H9 (cell line): Measurements from ENCODE around the gene SESN2. TPM values are rescaled to one million over a fixed set of nuclear protein-coding genes. Genes with fewer than 3 reads are reported as not detected.

Experiments used
- DNase-seq: peaks from one replicate; pipeline ENCODE4 v3.0.0-alpha.2; 2017
- H2AFZ ChIP-seq: one replicate; pipeline ENCODE4 v1.6.1; 2013; ENCODE audit warnings: mild to moderate bottlenecking, low read length, control low read depth, moderate library complexity
- H2AK5ac ChIP-seq: 2 replicates; pipeline ENCODE4 v1.6.1; 2013; ENCODE audit warnings: low read length, control low read depth, mixed read lengths; ENCODE audit not compliant: insufficient read length
- H2BK120ac ChIP-seq: one replicate; pipeline ENCODE4 v1.6.1; 2013; ENCODE audit warnings: low read depth, mild to moderate bottlenecking, low read length, control low read depth, inconsistent platforms; ENCODE audit not compliant: poor library complexity, severe bottlenecking
- H2BK12ac ChIP-seq: 2 replicates; pipeline ENCODE4 v1.6.1; 2013; ENCODE audit warnings: low read length, control low read depth, mixed read lengths, low read depth; ENCODE audit not compliant: insufficient read length
- H2BK15ac ChIP-seq: 2 replicates; pipeline ENCODE4 v1.6.1; 2013; ENCODE audit warnings: low read depth, low read length, control low read depth
- H2BK20ac ChIP-seq: one replicate; pipeline ENCODE4 v1.6.1; 2013; ENCODE audit warnings: low read depth, mild to moderate bottlenecking, low read length, control low read depth, inconsistent platforms; ENCODE audit not compliant: poor library complexity, severe bottlenecking
- H2BK5ac ChIP-seq: 2 replicates; pipeline ENCODE4 v1.6.1; 2013; ENCODE audit warnings: low read length, control low read depth, mixed read lengths; ENCODE audit not compliant: insufficient read length
- H3K14ac ChIP-seq: 2 replicates; pipeline ENCODE4 v1.6.1; 2013; ENCODE audit warnings: low read length, control low read depth; ENCODE audit not compliant: insufficient read depth
- H3K18ac ChIP-seq: 2 replicates; pipeline ENCODE4 v1.6.1; 2013; ENCODE audit warnings: low read depth, mild to moderate bottlenecking, mixed read lengths, low read length, control low read depth; ENCODE audit not compliant: insufficient read length
- H3K23ac ChIP-seq: 2 replicates; pipeline ENCODE4 v1.6.1; 2013; ENCODE audit warnings: low read length, control low read depth, mixed read lengths, low read depth; ENCODE audit not compliant: insufficient read length
- H3K23me2 ChIP-seq: 2 replicates; pipeline ENCODE4 v1.6.1; 2013; ENCODE audit warnings: low read depth, mild to moderate bottlenecking, mixed read lengths, low read length, control low read depth; ENCODE audit not compliant: insufficient read length, poor library complexity, severe bottlenecking
- H3K27ac ChIP-seq: 2 replicates; pipeline ENCODE4 v1.5.1; 2013; ENCODE audit warnings: low read length, control low read depth, mixed read lengths, low read depth; ENCODE audit not compliant: insufficient read length
- H3K27me3 ChIP-seq: 2 replicates; pipeline ENCODE4 v1.6.1; 2013; ENCODE audit warnings: low read length, control low read depth, inconsistent platforms; ENCODE audit not compliant: insufficient read depth
- H3K4ac ChIP-seq: 2 replicates; pipeline ENCODE4 v1.6.1; 2013; ENCODE audit warnings: low read depth, mild to moderate bottlenecking, control low read depth, inconsistent platforms, low read length, moderate library complexity
- H3K4me1 ChIP-seq: 2 replicates; pipeline ENCODE4 v1.6.1; 2013; ENCODE audit warnings: low read length, control low read depth, inconsistent platforms; ENCODE audit not compliant: insufficient read depth
- H3K4me2 ChIP-seq: 2 replicates; pipeline ENCODE4 v1.6.1; 2013; ENCODE audit warnings: low read length, control low read depth, mixed read lengths; ENCODE audit not compliant: insufficient read length, insufficient read depth
- H3K56ac ChIP-seq: 2 replicates; pipeline ENCODE4 v1.6.1; 2013; ENCODE audit warnings: low read depth, mild to moderate bottlenecking, mixed read lengths, low read length, control low read depth; ENCODE audit not compliant: insufficient read length
- H3K79me1 ChIP-seq: 2 replicates; pipeline ENCODE4 v1.6.1; 2013; ENCODE audit warnings: low read depth, mild to moderate bottlenecking, moderate library complexity, low read length, control low read depth, inconsistent platforms; ENCODE audit not compliant: insufficient read depth, poor library complexity, severe bottlenecking
- H3K79me2 ChIP-seq: 2 replicates; pipeline ENCODE4 v1.6.1; 2013; ENCODE audit warnings: low read length, control low read depth, inconsistent platforms; ENCODE audit not compliant: insufficient read depth
- H3K9ac ChIP-seq: 2 replicates; pipeline ENCODE4 v1.6.1; 2013; ENCODE audit warnings: low read length, control low read depth, mixed read lengths; ENCODE audit not compliant: insufficient read length; ENCODE audit errors: extremely low read depth
- H3K9me3 ChIP-seq: one replicate; pipeline ENCODE4 v1.6.1; 2013; ENCODE audit warnings: low read depth, low read length, inconsistent platforms; ENCODE audit not compliant: control insufficient read depth
- H3T11ph ChIP-seq: one replicate; pipeline ENCODE4 v1.6.1; 2013; ENCODE audit warnings: mild to moderate bottlenecking, low read length, control low read depth, inconsistent platforms
- H4K20me1 ChIP-seq: one replicate; pipeline ENCODE4 v1.6.1; 2013; ENCODE audit not compliant: control insufficient read depth, insufficient read length, insufficient read depth
- H4K5ac ChIP-seq: 2 replicates; pipeline ENCODE4 v1.6.1; 2013; ENCODE audit warnings: low read depth, mild to moderate bottlenecking, mixed read lengths, low read length, control low read depth; ENCODE audit not compliant: insufficient read length
- H4K8ac ChIP-seq: replicated peaks from 2 replicates; pipeline ENCODE4 v1.6.1; 2013; ENCODE audit warnings: low read length, control low read depth, mixed read lengths, low read depth; ENCODE audit not compliant: insufficient read length
- H4K91ac ChIP-seq: 2 replicates; pipeline ENCODE4 v1.6.1; 2013; ENCODE audit warnings: low read depth, mild to moderate bottlenecking, moderate library complexity, mixed read lengths, low read length, control low read depth; ENCODE audit not compliant: insufficient read length
- H3K27ac Mint-ChIP-seq, 3 experiments: 2 replicates in 2 of 3; 3 replicates in 1 of 3; pipeline ENCODE4 v1.8.0; 2020 to 2021; ENCODE audit warnings: mixed read lengths in 3 of 3, mild to moderate bottlenecking in 1 of 3, moderate library complexity in 1 of 3
- H3K27me3 Mint-ChIP-seq: 2 replicates; pipeline ENCODE4 v1.8.0; 2021; ENCODE audit warnings: low read depth, mild to moderate bottlenecking, moderate library complexity, mixed read lengths
- H3K36me3 Mint-ChIP-seq, 3 experiments: 2 replicates in 2 of 3; 3 replicates in 1 of 3; pipeline ENCODE4 v1.8.0; 2020 to 2021; ENCODE audit warnings: low read depth in 3 of 3, mixed read lengths in 3 of 3; ENCODE audit not compliant: insufficient read depth in 1 of 3
- H3K4me1 Mint-ChIP-seq, 2 experiments: 2 replicates each; pipeline ENCODE4 v1.8.0; 2020; ENCODE audit warnings: mixed read lengths in 2 of 2
- H3K4me3 Mint-ChIP-seq, 2 experiments: 2 replicates in 1 of 2; 3 replicates in 1 of 2; pipeline ENCODE4 v1.8.0; 2020 to 2021; ENCODE audit warnings: mild to moderate bottlenecking in 2 of 2, mixed read lengths in 2 of 2, moderate library complexity in 1 of 2
- H3K9me3 Mint-ChIP-seq, 2 experiments: 2 replicates in 1 of 2; 3 replicates in 1 of 2; pipeline ENCODE4 v1.8.0; 2020; ENCODE audit warnings: mild to moderate bottlenecking in 2 of 2, mixed read lengths in 2 of 2, moderate library complexity in 1 of 2
- WGBS: extraction: QIAGEN DNeasy Blood & Tissue Kit; methylation state at CpG from one replicate; pipeline ENCODE4 v1.1.7; 2013; ENCODE audit warnings: missing lambda C conversion rate, low lambda C conversion rate, mixed read lengths; ENCODE audit not compliant: insufficient read length; ENCODE audit errors: extremely low coverage; 5-methylcytosine and 5-hydroxymethylcytosine counted together
- total RNA-seq: library from RNA; stranded (reverse); gene quantifications from 2 replicates; pipeline ENCODE4 v1.2.1, GENCODE V29; 2021
- TF ChIP-seq, protein P1 (sequence below): fragments of 200-600 bp; sonication (generic); conservative IDR thresholded peaks from 3 replicates; pipeline ENCODE4 v1.8.0; 2021; ENCODE audit warnings: antibody characterized with exemption, mild to moderate bottlenecking

SESN2 gene
- total RNA-seq, 1 experiment from 2014 or later: 24.6 TPM

DNA sequence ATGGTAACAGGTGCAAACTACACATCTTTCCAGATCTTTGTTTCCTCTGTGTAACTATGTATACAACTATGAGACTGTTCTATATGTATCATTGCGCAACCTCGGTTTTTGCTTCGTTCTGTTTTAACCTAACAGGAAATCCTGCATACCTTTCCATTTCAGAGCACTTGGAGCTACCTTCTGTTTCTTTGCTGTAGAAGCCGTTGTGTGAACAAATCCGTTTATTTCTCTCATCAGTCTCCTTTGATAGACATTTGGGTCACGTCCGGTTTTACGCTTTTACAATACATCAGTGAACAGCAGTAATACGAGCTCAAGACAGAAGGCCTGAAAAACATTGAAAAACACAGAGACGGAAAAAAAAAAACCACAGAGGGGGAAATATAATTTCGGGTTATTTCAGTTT is 12.9 kb upstream of the SESN2 start:
- Histone ChIP-seq H3K27ac (no peak overlapping the region), H3K23me2 (peaks cover 8% of the 10 kb centered on the region), H3K14ac (peak overlapping the region; percentile 24; the same call in 1 of the 2 replicates), H3K27me3 (no peaks in the 10 kb centered on the region), H4K91ac (no peak overlapping the region), H2BK120ac (no peak overlapping the region), H3K9me3 (no peaks in the 10 kb centered on the region), H2BK12ac (no peak overlapping the region), H3K4me1 (no peaks in the 10 kb centered on the region), H3K56ac (no peak overlapping the region), H4K20me1 (no peaks in the 10 kb centered on the region), H3K23ac (no peak overlapping the region), H3K18ac (no peak overlapping the region), H3K9ac (peak overlapping the region; percentile 73), H2BK15ac (no peak overlapping the region), H3K79me1 (no peaks in the 10 kb centered on the region), H3T11ph (peak overlapping the region; percentile 37), H4K8ac (no peak overlapping the region), H2BK5ac (no peak overlapping the region), H4K5ac (no peak overlapping the region), H2BK20ac (no peak overlapping the region), H3K4ac (no peak overlapping the region), H3K79me2 (no peaks in the 10 kb centered on the region), H2AFZ (no peak overlapping the region), H3K4me2 (peak overlapping the region; percentile 78), H2AK5ac (no peak overlapping the region)
- no peaks in the 10 kb centered on the region for H3K9me3 Mint-ChIP-seq
- H3K4me1 Mint-ChIP-seq: peaks cover 31 to 33% of the 10 kb centered on the region in 2 experiments
- no peak for DNase-seq
- TF ChIP-seq, protein P1, sequence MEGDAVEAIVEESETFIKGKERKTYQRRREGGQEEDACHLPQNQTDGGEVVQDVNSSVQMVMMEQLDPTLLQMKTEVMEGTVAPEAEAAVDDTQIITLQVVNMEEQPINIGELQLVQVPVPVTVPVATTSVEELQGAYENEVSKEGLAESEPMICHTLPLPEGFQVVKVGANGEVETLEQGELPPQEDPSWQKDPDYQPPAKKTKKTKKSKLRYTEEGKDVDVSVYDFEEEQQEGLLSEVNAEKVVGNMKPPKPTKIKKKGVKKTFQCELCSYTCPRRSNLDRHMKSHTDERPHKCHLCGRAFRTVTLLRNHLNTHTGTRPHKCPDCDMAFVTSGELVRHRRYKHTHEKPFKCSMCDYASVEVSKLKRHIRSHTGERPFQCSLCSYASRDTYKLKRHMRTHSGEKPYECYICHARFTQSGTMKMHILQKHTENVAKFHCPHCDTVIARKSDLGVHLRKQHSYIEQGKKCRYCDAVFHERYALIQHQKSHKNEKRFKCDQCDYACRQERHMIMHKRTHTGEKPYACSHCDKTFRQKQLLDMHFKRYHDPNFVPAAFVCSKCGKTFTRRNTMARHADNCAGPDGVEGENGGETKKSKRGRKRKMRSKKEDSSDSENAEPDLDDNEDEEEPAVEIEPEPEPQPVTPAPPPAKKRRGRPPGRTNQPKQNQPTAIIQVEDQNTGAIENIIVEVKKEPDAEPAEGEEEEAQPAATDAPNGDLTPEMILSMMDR: no peak
- H3K27ac Mint-ChIP-seq: peak overlapping the region; percentile 22 to 86 (median 63); a peak in 3 of 7 replicates
- H3K27me3 Mint-ChIP-seq: no peaks in the 10 kb centered on the region
- WGBS: no CpG with 5 or more reads among the region's 11 CpGs
- peak overlapping the region; percentile 91 to 93 for H3K4me3 Mint-ChIP-seq
- no peaks in the 10 kb centered on the region for H3K36me3 Mint-ChIP-seq
